ENCODE results near the gene DMD.

The DMD gene

GRCh38 chrX:32495855-32496254, 715.5 kb downstream of the DMD start:
- Mint-ChIP-seq H3K27ac (no peak overlapping the region), H3K36me3 (no peaks in the 10 kb centered on the region), H3K4me3 (no peak overlapping the region), H3K27me3 (no peaks in the 10 kb centered on the region), H3K4me1 (no peaks in the 10 kb centered on the region), H3K9me3 (no peaks in the 10 kb centered on the region)

GRCh38 chrX:32489125-32489524, 722.2 kb downstream of the DMD start:
- Mint-ChIP-seq H3K27me3 (no peaks in the 10 kb centered on the region), H3K36me3 (no peaks in the 10 kb centered on the region), H3K27ac (no peak overlapping the region), H3K4me3 (no peak overlapping the region), H3K9me3 (no peaks in the 10 kb centered on the region), H3K4me1 (no peaks in the 10 kb centered on the region)

GRCh38 chrX:32483534-32484136, 727.7 kb downstream of the DMD start:
- H3K36me3 Mint-ChIP-seq, result no peaks in the 10 kb centered on the region
- H3K27me3 Mint-ChIP-seq, result no peaks in the 10 kb centered on the region
- H3K27ac Mint-ChIP-seq, result no peak overlapping the region
- no peaks in the 10 kb centered on the region for H3K9me3 Mint-ChIP-seq
- H3K4me3 Mint-ChIP-seq, result no peak overlapping the region
- no peaks in the 10 kb centered on the region for H3K4me1 Mint-ChIP-seq

GRCh38 chrX:32480019-32480418, 731.3 kb downstream of the DMD start:
- H3K9me3 Mint-ChIP-seq, result no peaks in the 10 kb centered on the region
- no peak overlapping the region for H3K4me3 Mint-ChIP-seq
- H3K27ac Mint-ChIP-seq, result no peak overlapping the region
- H3K4me1 Mint-ChIP-seq, result no peaks in the 10 kb centered on the region
- no peaks in the 10 kb centered on the region for H3K27me3 Mint-ChIP-seq
- no peaks in the 10 kb centered on the region for H3K36me3 Mint-ChIP-seq

- H3K9me3 Mint-ChIP-seq, result no peaks in the 10 kb centered on the region
- H3K27ac Mint-ChIP-seq, result no peak overlapping the region
- H3K4me3 Mint-ChIP-seq, result no peak overlapping the region
- no peaks in the 10 kb centered on the region for H3K4me1 Mint-ChIP-seq
- H3K36me3 Mint-ChIP-seq, result no peaks in the 10 kb centered on the region
- no peaks in the 10 kb centered on the region for H3K27me3 Mint-ChIP-seq
Measured at GRCh38 chrX:32472364-32472763, 739.0 kb downstream of the DMD start.

GRCh38 chrX:32455704-32456103, 755.6 kb downstream of the DMD start:
- Mint-ChIP-seq H3K4me1 (no peaks in the 10 kb centered on the region), H3K27ac (no peak overlapping the region), H3K9me3 (no peaks in the 10 kb centered on the region)

GRCh38 chrX:32451954-32452695, 759.2 kb downstream of the DMD start:
- Mint-ChIP-seq H3K4me3 (no peak overlapping the region), H3K27ac (no peak overlapping the region), H3K27me3 (no peaks in the 10 kb centered on the region), H3K9me3 (no peaks in the 10 kb centered on the region), H3K36me3 (no peaks in the 10 kb centered on the region), H3K4me1 (peaks cover 11% of the 10 kb centered on the region)

More at GRCh38 chrX:32455704-32456103, 755.6 kb downstream of the DMD start:
- H3K4me3 Mint-ChIP-seq, result no peak overlapping the region
- H3K36me3 Mint-ChIP-seq, result no peaks in the 10 kb centered on the region
- H3K27me3 Mint-ChIP-seq, result no peaks in the 10 kb centered on the region

GRCh38 chrX:32448945-32449344, 762.4 kb downstream of the DMD start:
- H3K9me3 Mint-ChIP-seq, result no peaks in the 10 kb centered on the region
- no peaks in the 10 kb centered on the region for H3K36me3 Mint-ChIP-seq
- H3K4me1 Mint-ChIP-seq, result peaks cover 31% of the 10 kb centered on the region
- peak overlapping the region; percentile 63 for H3K4me3 Mint-ChIP-seq
- no peaks in the 10 kb centered on the region for H3K27me3 Mint-ChIP-seq
- H3K27ac Mint-ChIP-seq, result no peak overlapping the region

- Mint-ChIP-seq H3K4me1 (peaks cover 35% of the 10 kb centered on the region), H3K36me3 (no peaks in the 10 kb centered on the region), H3K27ac (no peak overlapping the region), H3K27me3 (no peaks in the 10 kb centered on the region), H3K9me3 (no peaks in the 10 kb centered on the region), H3K4me3 (peak overlapping the region; percentile 63)
Measured at GRCh38 chrX:32448320-32448719, 763.0 kb downstream of the DMD start.

GRCh38 chrX:32447640-32448039, 763.7 kb downstream of the DMD start:
- Mint-ChIP-seq H3K4me3 (no peak overlapping the region), H3K9me3 (no peaks in the 10 kb centered on the region), H3K36me3 (no peaks in the 10 kb centered on the region), H3K27ac (no peak overlapping the region), H3K27me3 (no peaks in the 10 kb centered on the region), H3K4me1 (peaks cover 35% of the 10 kb centered on the region)

GRCh38 chrX:32443841-32444240, 767.5 kb downstream of the DMD start:
- no peaks in the 10 kb centered on the region for H3K9me3 Mint-ChIP-seq
- H3K27me3 Mint-ChIP-seq, result no peaks in the 10 kb centered on the region
- no peak overlapping the region for H3K4me3 Mint-ChIP-seq
- peaks cover 27% of the 10 kb centered on the region for H3K4me1 Mint-ChIP-seq
- H3K27ac Mint-ChIP-seq, result no peak overlapping the region
- H3K36me3 Mint-ChIP-seq, result no peaks in the 10 kb centered on the region

GRCh38 chrX:32421266-32421665, 790.1 kb downstream of the DMD start:
- no peaks in the 10 kb centered on the region for H3K9me3 Mint-ChIP-seq
- no peaks in the 10 kb centered on the region for H3K27me3 Mint-ChIP-seq
- H3K4me3 Mint-ChIP-seq, result no peak overlapping the region
- no peaks in the 10 kb centered on the region for H3K4me1 Mint-ChIP-seq
- no peaks in the 10 kb centered on the region for H3K36me3 Mint-ChIP-seq
- H3K27ac Mint-ChIP-seq, result no peak overlapping the region

- Mint-ChIP-seq H3K4me1 (no peaks in the 10 kb centered on the region), H3K27me3 (no peaks in the 10 kb centered on the region), H3K27ac (no peak overlapping the region)
Measured at GRCh38 chrX:32408389-32408788, 803.0 kb downstream of the DMD start.

GRCh38 chrX:32397562-32398216, 813.7 kb downstream of the DMD start:
- Mint-ChIP-seq H3K4me3 (no peak overlapping the region), H3K27ac (no peak overlapping the region), H3K27me3 (no peaks in the 10 kb centered on the region), H3K4me1 (no peaks in the 10 kb centered on the region), H3K36me3 (no peaks in the 10 kb centered on the region), H3K9me3 (no peaks in the 10 kb centered on the region)

More at GRCh38 chrX:32408389-32408788, 803.0 kb downstream of the DMD start:
- no peaks in the 10 kb centered on the region for H3K36me3 Mint-ChIP-seq
- H3K9me3 Mint-ChIP-seq, result no peaks in the 10 kb centered on the region
- H3K4me3 Mint-ChIP-seq, result no peak overlapping the region

- H3K27me3 Mint-ChIP-seq, result no peaks in the 10 kb centered on the region
- H3K4me1 Mint-ChIP-seq, result no peaks in the 10 kb centered on the region
- no peaks in the 10 kb centered on the region for H3K9me3 Mint-ChIP-seq
- no peak overlapping the region for H3K27ac Mint-ChIP-seq
- H3K36me3 Mint-ChIP-seq, result no peaks in the 10 kb centered on the region
- no peak overlapping the region for H3K4me3 Mint-ChIP-seq
Measured at GRCh38 chrX:32395878-32396277, 815.5 kb downstream of the DMD start.

- Mint-ChIP-seq H3K27ac (no peak overlapping the region), H3K27me3 (no peaks in the 10 kb centered on the region), H3K9me3 (no peaks in the 10 kb centered on the region)
Measured at GRCh38 chrX:32392655-32393054, 818.7 kb downstream of the DMD start.

More at GRCh38 chrX:32392655-32393054, 818.7 kb downstream of the DMD start:
- no peaks in the 10 kb centered on the region for H3K36me3 Mint-ChIP-seq
- H3K4me1 Mint-ChIP-seq, result no peaks in the 10 kb centered on the region
- no peak overlapping the region for H3K4me3 Mint-ChIP-seq

Data from activated naive CD4-positive, alpha-beta T cell treated with anti-CD3 and anti-CD28 coated beads, Interleukin-2, amount 50 U/mL, for 24 hours (primary cell).